ENCODE measurements around the gene NXT1. TPM values are rescaled to one million over a fixed set of nuclear protein-coding genes. Genes with fewer than 3 reads are reported as not detected.

Gene NXT1
- total RNA-seq, 1 donor from 2014 or later, result 71.6 TPM

GRCh38 chr20:23339986-23340385, 10.6 kb upstream of the NXT1 start:
- no peaks in the 10 kb centered on the region for H3K36me3 ChIP-seq (ENCODE audit: control insufficient read depth, insufficient read depth, low read length)
- no peak overlapping the region for H3K4me3 ChIP-seq (ENCODE audit: low read depth, low read length)
- TF ChIP-seq, protein P1, sequence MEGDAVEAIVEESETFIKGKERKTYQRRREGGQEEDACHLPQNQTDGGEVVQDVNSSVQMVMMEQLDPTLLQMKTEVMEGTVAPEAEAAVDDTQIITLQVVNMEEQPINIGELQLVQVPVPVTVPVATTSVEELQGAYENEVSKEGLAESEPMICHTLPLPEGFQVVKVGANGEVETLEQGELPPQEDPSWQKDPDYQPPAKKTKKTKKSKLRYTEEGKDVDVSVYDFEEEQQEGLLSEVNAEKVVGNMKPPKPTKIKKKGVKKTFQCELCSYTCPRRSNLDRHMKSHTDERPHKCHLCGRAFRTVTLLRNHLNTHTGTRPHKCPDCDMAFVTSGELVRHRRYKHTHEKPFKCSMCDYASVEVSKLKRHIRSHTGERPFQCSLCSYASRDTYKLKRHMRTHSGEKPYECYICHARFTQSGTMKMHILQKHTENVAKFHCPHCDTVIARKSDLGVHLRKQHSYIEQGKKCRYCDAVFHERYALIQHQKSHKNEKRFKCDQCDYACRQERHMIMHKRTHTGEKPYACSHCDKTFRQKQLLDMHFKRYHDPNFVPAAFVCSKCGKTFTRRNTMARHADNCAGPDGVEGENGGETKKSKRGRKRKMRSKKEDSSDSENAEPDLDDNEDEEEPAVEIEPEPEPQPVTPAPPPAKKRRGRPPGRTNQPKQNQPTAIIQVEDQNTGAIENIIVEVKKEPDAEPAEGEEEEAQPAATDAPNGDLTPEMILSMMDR (IDR thresholded peaks at IDR 0.05; ENCODE audit: insufficient read depth, low read length, poor library complexity, severe bottlenecking), result no peak
- no peak for DNase-seq (ENCODE audit: low read depth)
- no peaks in the 10 kb centered on the region for H3K27me3 ChIP-seq (ENCODE audit: control insufficient read depth, insufficient read depth, low read length)

DNA sequence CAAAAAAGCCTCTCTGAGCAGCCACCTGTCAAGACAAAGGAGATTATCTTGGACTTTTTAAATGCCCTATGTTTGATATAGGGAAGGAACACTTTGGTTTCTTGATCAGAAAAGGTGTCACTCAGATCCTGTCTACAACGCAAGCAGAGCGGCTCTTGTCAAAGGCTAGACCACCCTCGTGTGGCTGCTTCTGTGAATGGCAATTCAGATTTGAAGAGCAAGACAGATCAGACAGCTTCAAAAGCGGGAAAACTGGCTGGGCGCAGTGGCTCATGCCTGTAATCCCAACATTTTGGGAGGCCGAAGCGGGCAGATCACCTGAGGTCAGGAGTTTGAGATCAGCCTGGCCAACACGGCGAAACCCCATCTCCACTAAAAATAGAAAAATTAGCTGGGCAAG, 10.1 kb upstream of the NXT1 start:
- Histone ChIP-seq H3K4me3 (ENCODE audit: low read depth, low read length) (no peak overlapping the region), H3K36me3 (ENCODE audit: control insufficient read depth, insufficient read depth, low read length) (no peaks in the 10 kb centered on the region), H3K27me3 (ENCODE audit: control insufficient read depth, insufficient read depth, low read length) (no peaks in the 10 kb centered on the region)
- TF ChIP-seq, protein P1 (IDR thresholded peaks at IDR 0.05; ENCODE audit: insufficient read depth, low read length, poor library complexity, severe bottlenecking), result peak; percentile 69
- DNase-seq (ENCODE audit: low read depth), result peak; percentile 14

- H3K27me3 ChIP-seq (ENCODE audit: control insufficient read depth, insufficient read depth, low read length), result no peaks in the 10 kb centered on the region
- no peaks in the 10 kb centered on the region for H3K36me3 ChIP-seq (ENCODE audit: control insufficient read depth, insufficient read depth, low read length)
- no peak for DNase-seq (ENCODE audit: low read depth)
- TF ChIP-seq, protein P1 (IDR thresholded peaks at IDR 0.05; ENCODE audit: insufficient read depth, low read length, poor library complexity, severe bottlenecking), result no peak
- no peak overlapping the region for H3K4me3 ChIP-seq (ENCODE audit: low read depth, low read length)
These were observed 9.5 kb upstream of the NXT1 start for GRCh38 chr20:23341073-23341472.

DNA sequence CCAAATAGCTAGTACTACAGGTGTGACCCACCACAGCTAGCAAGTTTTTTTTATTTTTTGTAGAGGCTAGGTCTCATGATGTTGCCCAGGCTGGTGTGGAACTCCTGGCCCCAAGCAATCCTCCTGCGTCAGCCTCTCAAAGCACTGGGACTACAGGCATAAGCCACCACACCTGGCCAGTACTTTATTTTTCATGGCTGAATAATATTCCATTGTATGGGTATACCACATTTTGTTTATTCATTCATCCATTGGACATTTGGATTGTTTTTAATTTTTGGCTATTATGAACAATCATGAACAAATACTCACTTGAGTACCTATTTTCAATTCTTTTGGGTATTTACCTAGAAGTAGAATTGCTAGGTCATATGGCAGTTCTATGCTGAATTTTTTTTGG, 7.0 kb upstream of the NXT1 start:
- Histone ChIP-seq H3K36me3 (ENCODE audit: control insufficient read depth, insufficient read depth, low read length) (no peaks in the 10 kb centered on the region), H3K27me3 (ENCODE audit: control insufficient read depth, insufficient read depth, low read length) (no peaks in the 10 kb centered on the region), H3K4me3 (ENCODE audit: low read depth, low read length) (no peak overlapping the region)
- TF ChIP-seq, protein P1 (IDR thresholded peaks at IDR 0.05; ENCODE audit: insufficient read depth, low read length, poor library complexity, severe bottlenecking), result no peak
- DNase-seq (ENCODE audit: low read depth), result no peak

GRCh38 chr20:23344336-23344735, 6.3 kb upstream of the NXT1 start:
- DNase-seq (ENCODE audit: low read depth), result no peak
- TF ChIP-seq, protein P1 (IDR thresholded peaks at IDR 0.05; ENCODE audit: insufficient read depth, low read length, poor library complexity, severe bottlenecking), result no peak
- H3K27me3 ChIP-seq (ENCODE audit: control insufficient read depth, insufficient read depth, low read length), result no peaks in the 10 kb centered on the region
- no peaks in the 10 kb centered on the region for H3K36me3 ChIP-seq (ENCODE audit: control insufficient read depth, insufficient read depth, low read length)
- no peak overlapping the region for H3K4me3 ChIP-seq (ENCODE audit: low read depth, low read length)

GRCh38 chr20:23346002-23346401, 4.6 kb upstream of the NXT1 start:
- no peak for DNase-seq (ENCODE audit: low read depth)
- H3K36me3 ChIP-seq (ENCODE audit: control insufficient read depth, insufficient read depth, low read length), result no peaks in the 10 kb centered on the region
- H3K4me3 ChIP-seq (ENCODE audit: low read depth, low read length), result no peak overlapping the region
- no peaks in the 10 kb centered on the region for H3K27me3 ChIP-seq (ENCODE audit: control insufficient read depth, insufficient read depth, low read length)
- TF ChIP-seq, protein P1 (IDR thresholded peaks at IDR 0.05; ENCODE audit: insufficient read depth, low read length, poor library complexity, severe bottlenecking), result no peak

Measured in kidney epithelial cell (primary cell).